ENCODE measurements around the gene INPP4B. TPM values are rescaled to one million over a fixed set of nuclear protein-coding genes. Genes with fewer than 3 reads are reported as not detected.

The INPP4B gene
- total RNA-seq, 1 experiment from 2014 or later: 53.7 TPM

DNA sequence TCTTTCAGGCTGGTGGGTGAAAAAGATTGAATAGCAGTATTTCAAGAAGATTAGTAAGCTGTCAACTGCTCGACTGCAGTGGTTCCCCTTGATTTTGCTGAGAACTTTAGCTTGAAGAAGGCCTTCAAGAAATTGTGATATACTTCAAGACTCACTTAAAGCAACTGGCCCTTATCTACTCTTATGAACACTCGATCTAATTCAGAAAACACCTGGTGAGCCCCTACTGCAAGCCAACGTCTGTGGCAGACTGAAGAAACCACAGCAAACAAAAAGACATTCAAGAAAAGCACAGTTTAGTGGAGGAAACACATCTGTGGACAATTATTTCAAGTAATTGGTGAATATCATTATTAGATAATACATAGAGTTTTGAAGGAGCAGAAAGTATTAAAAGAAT is 119.0 kb downstream of the INPP4B start:
- no peaks in the 10 kb centered on the region; the same call in none of the 2 replicates for H3K9me3 ChIP-seq (ENCODE audit: insufficient read depth, low read depth)
- H2AFZ ChIP-seq: no peak overlapping the region
- no peaks in the 10 kb centered on the region for H3F3A ChIP-seq (ENCODE audit: insufficient read depth, low read depth)
- no TSS peak for BruUV-seq (replicated peaks)
- no peaks in the 10 kb centered on the region for H3K27me3 ChIP-seq (ENCODE audit: insufficient read depth, low read depth)
- DNase-seq: no peak
- H3K4me1 ChIP-seq (replicated peaks; ENCODE audit: insufficient read depth): no peaks in the 10 kb centered on the region
- H3K36me3 ChIP-seq (ENCODE audit: low read depth): no peaks in the 10 kb centered on the region
- H3K9me2 ChIP-seq (ENCODE audit: insufficient read depth): no peaks in the 10 kb centered on the region
- no peak overlapping the region for H3K4me2 ChIP-seq
- POLR2A ChIA-PET (ENCODE audit: unreplicated experiment): interaction anchor here (0.6 kb wide), 1 partner anchor 425 kb away, joined by 7 read pairs; no protein-coding TSS in a partner anchor
- H3K27ac ChIP-seq: no peak overlapping the region
- no peak overlapping the region for H3K4me3 ChIP-seq
- TF ChIP-seq, protein P1, sequence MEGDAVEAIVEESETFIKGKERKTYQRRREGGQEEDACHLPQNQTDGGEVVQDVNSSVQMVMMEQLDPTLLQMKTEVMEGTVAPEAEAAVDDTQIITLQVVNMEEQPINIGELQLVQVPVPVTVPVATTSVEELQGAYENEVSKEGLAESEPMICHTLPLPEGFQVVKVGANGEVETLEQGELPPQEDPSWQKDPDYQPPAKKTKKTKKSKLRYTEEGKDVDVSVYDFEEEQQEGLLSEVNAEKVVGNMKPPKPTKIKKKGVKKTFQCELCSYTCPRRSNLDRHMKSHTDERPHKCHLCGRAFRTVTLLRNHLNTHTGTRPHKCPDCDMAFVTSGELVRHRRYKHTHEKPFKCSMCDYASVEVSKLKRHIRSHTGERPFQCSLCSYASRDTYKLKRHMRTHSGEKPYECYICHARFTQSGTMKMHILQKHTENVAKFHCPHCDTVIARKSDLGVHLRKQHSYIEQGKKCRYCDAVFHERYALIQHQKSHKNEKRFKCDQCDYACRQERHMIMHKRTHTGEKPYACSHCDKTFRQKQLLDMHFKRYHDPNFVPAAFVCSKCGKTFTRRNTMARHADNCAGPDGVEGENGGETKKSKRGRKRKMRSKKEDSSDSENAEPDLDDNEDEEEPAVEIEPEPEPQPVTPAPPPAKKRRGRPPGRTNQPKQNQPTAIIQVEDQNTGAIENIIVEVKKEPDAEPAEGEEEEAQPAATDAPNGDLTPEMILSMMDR (conservative IDR thresholded peaks at IDR 0.05): no peak
- TF ChIP-seq EZH2 (IDR thresholded peaks at IDR 0.05; ENCODE audit: low read depth): no peak
- CTCF ChIA-PET: no interaction called here
- H4K20me1 ChIP-seq (ENCODE audit: insufficient read depth): no peaks in the 10 kb centered on the region
- intact Hi-C loops (cut with micrococcal nuclease; ENCODE audit: unreplicated experiment): no loop called here
- H3K79me2 ChIP-seq (ENCODE audit: low read depth): no peaks in the 10 kb centered on the region

DNA sequence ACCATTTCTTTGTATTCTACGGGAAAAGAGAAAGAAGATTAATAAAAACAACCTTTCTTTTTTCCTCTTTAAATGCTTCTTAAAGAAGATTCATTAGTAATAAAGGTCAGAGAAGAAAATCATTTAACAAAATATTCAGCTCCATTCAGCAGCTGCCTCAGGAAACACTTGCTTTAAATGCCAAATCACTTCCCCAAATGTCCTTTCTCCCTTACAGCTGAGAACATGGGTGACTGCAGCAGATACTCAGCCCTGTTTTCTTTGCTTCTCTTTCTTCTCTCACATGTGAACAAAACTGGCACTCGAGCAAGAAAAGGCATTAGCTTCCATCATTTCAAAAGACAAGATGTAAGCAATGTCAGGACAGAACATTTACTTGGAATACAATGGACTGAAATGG is 120.2 kb downstream of the INPP4B start:
- Histone ChIP-seq H3K4me1 (replicated peaks; ENCODE audit: insufficient read depth) (peaks cover 5% of the 10 kb centered on the region; the same call in 1 of the 2 replicates), H3K9me3 (ENCODE audit: insufficient read depth, low read depth) (no peaks in the 10 kb centered on the region; the same call in none of the 2 replicates), H3K9me2 (ENCODE audit: insufficient read depth) (no peaks in the 10 kb centered on the region), H3F3A (ENCODE audit: insufficient read depth, low read depth) (no peaks in the 10 kb centered on the region), H3K4me2 (no peak overlapping the region), H2AFZ (no peak overlapping the region), H3K4me3 (no peak overlapping the region), H3K27me3 (ENCODE audit: insufficient read depth, low read depth) (no peaks in the 10 kb centered on the region), H3K27ac (no peak overlapping the region), H3K36me3 (ENCODE audit: low read depth) (no peaks in the 10 kb centered on the region), H4K20me1 (ENCODE audit: insufficient read depth) (no peaks in the 10 kb centered on the region), H3K79me2 (ENCODE audit: low read depth) (no peaks in the 10 kb centered on the region)
- no TSS peak for BruUV-seq (replicated peaks)
- ChIA-PET POLR2A (ENCODE audit: unreplicated experiment) (no interaction called here), CTCF (no interaction called here)
- no peak for TF ChIP-seq EZH2 (IDR thresholded peaks at IDR 0.05; ENCODE audit: low read depth)
- TF ChIP-seq, protein P1 (conservative IDR thresholded peaks at IDR 0.05): no peak
- intact Hi-C loops (cut with micrococcal nuclease; ENCODE audit: unreplicated experiment): no loop called here
- no peak for DNase-seq

DNA sequence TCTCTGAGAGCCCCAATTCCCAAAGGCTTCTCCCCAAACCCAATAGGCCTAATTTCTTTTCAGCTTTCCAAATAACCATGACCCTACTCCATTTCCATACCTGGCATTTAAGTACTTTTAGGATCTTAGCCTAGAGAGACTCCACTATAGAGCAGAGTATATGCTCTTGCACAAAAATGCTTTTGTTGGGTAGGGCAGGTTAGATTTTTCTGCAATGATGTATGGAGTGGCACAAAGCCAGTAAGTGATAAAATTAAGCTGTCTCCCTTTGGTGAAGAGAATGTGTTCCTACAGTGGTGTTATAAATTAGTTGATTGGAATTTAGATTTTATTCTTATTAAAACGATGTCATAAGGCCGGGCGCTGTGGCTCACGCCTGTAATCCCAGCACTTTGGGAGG is 124.9 kb downstream of the INPP4B start:
- peak in 1 of 2 experiments; percentile 38 for DNase-seq
- H3F3A ChIP-seq (ENCODE audit: insufficient read depth, low read depth): peaks cover 6% of the 10 kb centered on the region; the same call in 1 of the 2 replicates
- intact Hi-C loops (cut with micrococcal nuclease; ENCODE audit: unreplicated experiment): loop anchor here (2.0 to 5.0 kb wide), 3 partner anchors 96 to 312 kb away; no protein-coding TSS in a partner anchor
- H3K4me3 ChIP-seq: no peak overlapping the region
- H3K9me2 ChIP-seq (ENCODE audit: insufficient read depth): no peaks in the 10 kb centered on the region
- H3K27me3 ChIP-seq (ENCODE audit: insufficient read depth, low read depth): no peaks in the 10 kb centered on the region
- no peak overlapping the region for H2AFZ ChIP-seq
- CTCF ChIA-PET: interaction anchor here (2.0 kb wide), 1 partner anchor 595 kb away, joined by 4 read pairs; no protein-coding TSS in a partner anchor
- H3K79me2 ChIP-seq (ENCODE audit: low read depth): no peaks in the 10 kb centered on the region
- no peak overlapping the region for H3K27ac ChIP-seq
- peaks cover 16% of the 10 kb centered on the region for H3K4me1 ChIP-seq (replicated peaks; ENCODE audit: insufficient read depth)
- POLR2A ChIA-PET (ENCODE audit: unreplicated experiment): no interaction called here
- no peak overlapping the region for H3K4me2 ChIP-seq
- TF ChIP-seq, protein P1 (conservative IDR thresholded peaks at IDR 0.05): no peak
- TF ChIP-seq EZH2 (IDR thresholded peaks at IDR 0.05; ENCODE audit: low read depth): no peak
- no peaks in the 10 kb centered on the region for H4K20me1 ChIP-seq (ENCODE audit: insufficient read depth)
- BruUV-seq (replicated peaks): no TSS peak
- H3K9me3 ChIP-seq (ENCODE audit: insufficient read depth, low read depth): no peaks in the 10 kb centered on the region; the same call in none of the 2 replicates
- H3K36me3 ChIP-seq (ENCODE audit: low read depth): no peaks in the 10 kb centered on the region
